ENCODE results near the gene SPART. TPM values are rescaled to one million over a fixed set of nuclear protein-coding genes. Genes with fewer than 3 reads are reported as not detected.

Gene SPART
- polyA plus RNA-seq, 1 of the 3 experiments (the other 2 are of a cell fraction), result 4.8 TPM

DNA sequence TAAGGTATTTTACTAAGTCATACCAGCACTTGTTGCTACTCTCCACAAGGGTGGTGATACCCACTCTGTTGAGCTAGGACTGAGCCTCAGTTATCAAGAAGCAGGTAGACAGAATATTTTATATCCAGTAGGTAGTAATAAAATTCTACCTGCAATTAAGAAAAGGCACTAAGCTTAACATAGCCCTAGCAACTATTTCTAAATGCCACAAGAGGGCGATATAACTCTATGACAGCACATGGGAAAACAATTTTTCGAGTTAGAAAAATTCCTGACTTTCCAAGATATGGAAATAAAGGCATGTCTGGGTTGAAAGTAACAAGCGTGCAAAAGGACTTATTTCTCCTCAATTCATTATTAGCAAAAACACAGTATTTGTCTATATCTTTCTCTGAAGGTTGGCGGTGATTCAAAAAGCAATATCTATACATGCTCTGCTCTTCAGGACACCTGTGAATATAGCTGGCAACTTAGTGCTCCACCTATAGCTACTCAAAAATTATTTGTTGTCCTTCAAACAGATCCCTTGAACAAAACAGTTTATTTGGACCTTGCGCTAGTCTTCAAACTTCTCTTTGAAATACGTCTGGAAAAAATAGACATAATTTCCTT is 63.3 kb downstream of the SPART start:
- peak; percentile 44 for DNase-seq

DNA sequence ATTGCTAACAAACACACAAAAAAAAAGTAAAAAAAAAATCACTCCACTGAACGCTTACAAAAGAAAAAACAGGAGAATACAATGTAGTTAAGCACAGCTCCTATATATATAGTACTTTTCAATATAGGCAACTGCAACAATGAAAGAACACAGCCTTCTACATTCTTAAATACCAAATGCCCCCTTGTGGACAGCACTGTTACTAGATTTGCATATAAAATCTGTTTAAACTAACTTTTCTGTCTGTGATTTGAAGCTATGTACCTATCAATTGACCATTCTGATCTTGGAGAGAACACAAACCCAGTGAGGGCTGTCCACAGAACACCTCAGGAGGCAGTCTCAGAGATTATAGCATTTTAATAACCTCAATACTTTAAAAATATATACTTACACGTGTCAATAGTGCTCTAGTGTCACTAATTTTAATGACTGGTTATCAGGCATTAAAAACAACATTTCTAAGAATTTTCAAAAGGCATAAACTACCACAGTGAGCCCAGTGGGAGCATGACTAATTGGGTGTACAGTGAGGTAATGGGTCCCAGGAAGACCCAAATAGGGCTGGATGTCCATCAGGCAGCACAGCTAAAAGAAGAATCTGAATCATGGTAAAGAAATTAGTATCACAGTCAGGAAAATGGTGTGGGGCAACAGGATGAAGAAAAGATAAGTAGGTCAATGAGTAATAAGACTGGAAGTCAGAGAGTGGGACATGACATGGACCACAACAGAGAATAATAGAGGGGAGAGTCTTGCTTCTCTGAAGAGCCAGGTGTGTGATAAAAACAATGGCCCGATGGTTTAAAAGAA is 70.8 kb downstream of the SPART start:
- Histone ChIP-seq H3K79me2 (ENCODE audit: insufficient read depth) (no peaks in the 10 kb centered on the region), H3F3A (replicated peaks; ENCODE audit: insufficient read depth) (no peaks in the 10 kb centered on the region), H3K4me2 (no peak overlapping the region), H3K36me3 (replicated peaks in 1 of 2; ENCODE audit: control insufficient read depth in 1 of 2, insufficient read depth in 2 of 2, low read length in 1 of 2) (no peaks in the 10 kb centered on the region), H2AFZ (ENCODE audit: low read depth) (no peak overlapping the region), H3K27ac (ENCODE audit: low read depth in 2 of 2, low read length in 1 of 2) (no peak overlapping the region), H3K4me3 (ENCODE audit: low read depth in 2 of 2, low read length in 1 of 2) (no peak overlapping the region), H3K9me3 (no peaks in the 10 kb centered on the region), H3K4me1 (ENCODE audit: control insufficient read depth in 1 of 2, insufficient read depth in 2 of 2, low read depth in 1 of 2, low read length in 1 of 2) (0 out of 4 replicates have a peak, but pooled peaks cover 0 to 5% of the 10 kb centered on the region in 2 experiments), H4K20me1 (ENCODE audit: insufficient read depth) (no peaks in the 10 kb centered on the region), H3K27me3 (ENCODE audit: insufficient read depth) (no peaks in the 10 kb centered on the region), H3K9me2 (no peaks in the 10 kb centered on the region), H3K9ac (no peak overlapping the region)
- TF ChIP-seq, protein P1, sequence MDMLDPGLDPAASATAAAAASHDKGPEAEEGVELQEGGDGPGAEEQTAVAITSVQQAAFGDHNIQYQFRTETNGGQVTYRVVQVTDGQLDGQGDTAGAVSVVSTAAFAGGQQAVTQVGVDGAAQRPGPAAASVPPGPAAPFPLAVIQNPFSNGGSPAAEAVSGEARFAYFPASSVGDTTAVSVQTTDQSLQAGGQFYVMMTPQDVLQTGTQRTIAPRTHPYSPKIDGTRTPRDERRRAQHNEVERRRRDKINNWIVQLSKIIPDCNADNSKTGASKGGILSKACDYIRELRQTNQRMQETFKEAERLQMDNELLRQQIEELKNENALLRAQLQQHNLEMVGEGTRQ (IDR thresholded peaks at IDR 0.05; ENCODE audit: borderline replicate concordance, low read depth, low read length), result no peak
- TF ChIP-seq ELF1 (IDR thresholded peaks at IDR 0.05) (no peak), EP300 (IDR thresholded peaks at IDR 0.05; ENCODE audit: borderline replicate concordance in 1 of 2, low read depth in 1 of 2, low read length in 1 of 2) (no peak), FOSL2 (IDR thresholded peaks at IDR 0.05; ENCODE audit: borderline replicate concordance, low read depth) (no peak), RAD21 (IDR thresholded peaks at IDR 0.05; ENCODE audit: low read length) (peak; percentile 87), NRF1 (IDR thresholded peaks at IDR 0.05; ENCODE audit: low read depth, low read length) (no peak), EZH2phosphoT487 (IDR thresholded peaks at IDR 0.05; ENCODE audit: borderline replicate concordance, low read depth) (no peak), SMC3 (IDR thresholded peaks at IDR 0.05; ENCODE audit: low read depth, low read length) (peak; percentile 89), RXRA (IDR thresholded peaks at IDR 0.05; ENCODE audit: borderline replicate concordance, low read depth) (no peak), RCOR1 (IDR thresholded peaks at IDR 0.05; ENCODE audit: low read length) (no peak), FOXJ3 (CRISPR knock-in tag; IDR thresholded peaks at IDR 0.05) (no peak)
- TF ChIP-seq, protein P2, sequence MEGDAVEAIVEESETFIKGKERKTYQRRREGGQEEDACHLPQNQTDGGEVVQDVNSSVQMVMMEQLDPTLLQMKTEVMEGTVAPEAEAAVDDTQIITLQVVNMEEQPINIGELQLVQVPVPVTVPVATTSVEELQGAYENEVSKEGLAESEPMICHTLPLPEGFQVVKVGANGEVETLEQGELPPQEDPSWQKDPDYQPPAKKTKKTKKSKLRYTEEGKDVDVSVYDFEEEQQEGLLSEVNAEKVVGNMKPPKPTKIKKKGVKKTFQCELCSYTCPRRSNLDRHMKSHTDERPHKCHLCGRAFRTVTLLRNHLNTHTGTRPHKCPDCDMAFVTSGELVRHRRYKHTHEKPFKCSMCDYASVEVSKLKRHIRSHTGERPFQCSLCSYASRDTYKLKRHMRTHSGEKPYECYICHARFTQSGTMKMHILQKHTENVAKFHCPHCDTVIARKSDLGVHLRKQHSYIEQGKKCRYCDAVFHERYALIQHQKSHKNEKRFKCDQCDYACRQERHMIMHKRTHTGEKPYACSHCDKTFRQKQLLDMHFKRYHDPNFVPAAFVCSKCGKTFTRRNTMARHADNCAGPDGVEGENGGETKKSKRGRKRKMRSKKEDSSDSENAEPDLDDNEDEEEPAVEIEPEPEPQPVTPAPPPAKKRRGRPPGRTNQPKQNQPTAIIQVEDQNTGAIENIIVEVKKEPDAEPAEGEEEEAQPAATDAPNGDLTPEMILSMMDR (IDR thresholded peaks at IDR 0.05), result peak; percentile 80
- TF ChIP-seq, protein P3, sequence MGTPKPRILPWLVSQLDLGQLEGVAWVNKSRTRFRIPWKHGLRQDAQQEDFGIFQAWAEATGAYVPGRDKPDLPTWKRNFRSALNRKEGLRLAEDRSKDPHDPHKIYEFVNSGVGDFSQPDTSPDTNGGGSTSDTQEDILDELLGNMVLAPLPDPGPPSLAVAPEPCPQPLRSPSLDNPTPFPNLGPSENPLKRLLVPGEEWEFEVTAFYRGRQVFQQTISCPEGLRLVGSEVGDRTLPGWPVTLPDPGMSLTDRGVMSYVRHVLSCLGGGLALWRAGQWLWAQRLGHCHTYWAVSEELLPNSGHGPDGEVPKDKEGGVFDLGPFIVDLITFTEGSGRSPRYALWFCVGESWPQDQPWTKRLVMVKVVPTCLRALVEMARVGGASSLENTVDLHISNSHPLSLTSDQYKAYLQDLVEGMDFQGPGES (IDR thresholded peaks at IDR 0.05; ENCODE audit: low read depth, low read length), result no peak
- ChIA-PET CTCF (interaction anchor here (0.6 to 14.1 kb wide), 46 partner anchors 9 to 576 kb away, joined by 3 to 228 read pairs (median 4); partner anchors contain the start of gene CCNA1), POLR2A (interaction anchor here (1.1 kb wide), 1 partner anchor 298 kb away, joined by 3 read pairs; no protein-coding TSS in a partner anchor)
- peak; percentile 39 for DNase-seq
- 50% methylated on average over 3 of the region's 3 CpGs for WGBS (ENCODE audit: low lambda C conversion rate)

More for the DNA sequence above, 63.3 kb downstream of the SPART start:
- Histone ChIP-seq H3K4me3 (ENCODE audit: low read depth in 2 of 2, low read length in 1 of 2) (no peak overlapping the region; a peak in 1 of 4 replicates), H3K27me3 (ENCODE audit: insufficient read depth) (no peaks in the 10 kb centered on the region), H3K79me2 (ENCODE audit: insufficient read depth) (no peaks in the 10 kb centered on the region), H3K9ac (no peak overlapping the region), H4K20me1 (ENCODE audit: insufficient read depth) (no peaks in the 10 kb centered on the region), H3K9me3 (0 out of 2 replicates have a peak, but pooled peaks cover 4% of the 10 kb centered on the region), H3K4me2 (no peak overlapping the region), H3K27ac (ENCODE audit: low read depth in 2 of 2, low read length in 1 of 2) (no peak overlapping the region), H2AFZ (ENCODE audit: low read depth) (no peak overlapping the region), H3F3A (replicated peaks; ENCODE audit: insufficient read depth) (no peaks in the 10 kb centered on the region), H3K4me1 (ENCODE audit: control insufficient read depth in 1 of 2, insufficient read depth in 2 of 2, low read depth in 1 of 2, low read length in 1 of 2) (no peaks in the 10 kb centered on the region; a peak in 1 of 4 replicates), H3K36me3 (replicated peaks in 1 of 2; ENCODE audit: control insufficient read depth in 1 of 2, insufficient read depth in 2 of 2, low read length in 1 of 2) (no peaks in the 10 kb centered on the region), H3K9me2 (no peaks in the 10 kb centered on the region)
- ChIA-PET POLR2A (no interaction called here), CTCF (interaction anchor here (0.6 to 4.8 kb wide), 52 partner anchors 8 to 1603 kb away, joined by 3 to 56 read pairs (median 4); partner anchors contain the start of gene CCDC169)
- 44% methylated on average over 6 of the region's 6 CpGs for WGBS (ENCODE audit: low lambda C conversion rate)
- TF ChIP-seq RAD21 (IDR thresholded peaks at IDR 0.05; ENCODE audit: low read length) (peak; percentile 88), SMC3 (IDR thresholded peaks at IDR 0.05; ENCODE audit: low read depth, low read length) (peak; percentile 58), POLR2AphosphoS5 (IDR thresholded peaks at IDR 0.05; ENCODE audit: low read depth, low read length) (no peak), TAF1 (IDR thresholded peaks at IDR 0.05; ENCODE audit: borderline replicate concordance, low read depth, low read length) (no peak)
- TF ChIP-seq, protein P2 (IDR thresholded peaks at IDR 0.05), result peak; percentile 92

All from SK-N-SH (cell line).